ENCODE measurements around the gene SCYGR3.
"Not testable (repeated sequence)": the region's sequence is repeated elsewhere in the genome, so short reads cannot be mapped to it uniquely, and the experiment has no call there.

SCYGR3 gene

DNA sequence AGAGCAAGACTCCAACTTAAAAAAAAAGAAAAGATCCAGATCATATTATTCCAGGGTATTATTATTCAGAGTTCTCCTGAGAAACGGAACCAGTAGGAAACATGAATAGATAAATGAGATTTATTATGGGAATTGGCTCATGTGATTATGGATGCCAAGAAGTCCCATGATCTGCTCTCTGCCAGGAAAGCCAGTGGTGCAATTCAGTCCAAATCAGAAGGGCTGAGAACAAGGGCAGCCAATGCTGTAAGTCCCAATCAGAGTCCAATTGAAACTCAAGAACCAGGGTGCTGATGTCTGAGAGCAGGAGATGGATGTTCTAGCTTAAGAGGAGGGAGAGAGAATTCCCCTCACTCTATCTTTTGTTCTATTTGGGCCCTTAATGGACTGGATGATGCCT is 8.2 kb downstream of the SCYGR3 start:
- TF ChIP-seq FOXM1 (IDR thresholded peaks at IDR 0.05; ENCODE audit: borderline replicate concordance, low read depth) (no peak), CEBPB (IDR thresholded peaks at IDR 0.05) (no peak), RAD21 (IDR thresholded peaks at IDR 0.05; ENCODE audit: low read depth) (no peak), TEAD4 (IDR thresholded peaks at IDR 0.05) (no peak), ZBTB7A (IDR thresholded peaks at IDR 0.05; ENCODE audit: low read depth) (no peak), EGR1 (IDR thresholded peaks at IDR 0.05) (no peak), TAF1 (IDR thresholded peaks at IDR 0.05; ENCODE audit: low read depth) (no peak), CREB1 (IDR thresholded peaks at IDR 0.05; ENCODE audit: low read depth) (no peak), NFIC (IDR thresholded peaks at IDR 0.05) (no peak)
- TF ChIP-seq, protein P1, sequence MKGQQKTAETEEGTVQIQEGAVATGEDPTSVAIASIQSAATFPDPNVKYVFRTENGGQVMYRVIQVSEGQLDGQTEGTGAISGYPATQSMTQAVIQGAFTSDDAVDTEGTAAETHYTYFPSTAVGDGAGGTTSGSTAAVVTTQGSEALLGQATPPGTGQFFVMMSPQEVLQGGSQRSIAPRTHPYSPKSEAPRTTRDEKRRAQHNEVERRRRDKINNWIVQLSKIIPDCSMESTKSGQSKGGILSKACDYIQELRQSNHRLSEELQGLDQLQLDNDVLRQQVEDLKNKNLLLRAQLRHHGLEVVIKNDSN (IDR thresholded peaks at IDR 0.05), result no peak
- TF ChIP-seq, protein P2, sequence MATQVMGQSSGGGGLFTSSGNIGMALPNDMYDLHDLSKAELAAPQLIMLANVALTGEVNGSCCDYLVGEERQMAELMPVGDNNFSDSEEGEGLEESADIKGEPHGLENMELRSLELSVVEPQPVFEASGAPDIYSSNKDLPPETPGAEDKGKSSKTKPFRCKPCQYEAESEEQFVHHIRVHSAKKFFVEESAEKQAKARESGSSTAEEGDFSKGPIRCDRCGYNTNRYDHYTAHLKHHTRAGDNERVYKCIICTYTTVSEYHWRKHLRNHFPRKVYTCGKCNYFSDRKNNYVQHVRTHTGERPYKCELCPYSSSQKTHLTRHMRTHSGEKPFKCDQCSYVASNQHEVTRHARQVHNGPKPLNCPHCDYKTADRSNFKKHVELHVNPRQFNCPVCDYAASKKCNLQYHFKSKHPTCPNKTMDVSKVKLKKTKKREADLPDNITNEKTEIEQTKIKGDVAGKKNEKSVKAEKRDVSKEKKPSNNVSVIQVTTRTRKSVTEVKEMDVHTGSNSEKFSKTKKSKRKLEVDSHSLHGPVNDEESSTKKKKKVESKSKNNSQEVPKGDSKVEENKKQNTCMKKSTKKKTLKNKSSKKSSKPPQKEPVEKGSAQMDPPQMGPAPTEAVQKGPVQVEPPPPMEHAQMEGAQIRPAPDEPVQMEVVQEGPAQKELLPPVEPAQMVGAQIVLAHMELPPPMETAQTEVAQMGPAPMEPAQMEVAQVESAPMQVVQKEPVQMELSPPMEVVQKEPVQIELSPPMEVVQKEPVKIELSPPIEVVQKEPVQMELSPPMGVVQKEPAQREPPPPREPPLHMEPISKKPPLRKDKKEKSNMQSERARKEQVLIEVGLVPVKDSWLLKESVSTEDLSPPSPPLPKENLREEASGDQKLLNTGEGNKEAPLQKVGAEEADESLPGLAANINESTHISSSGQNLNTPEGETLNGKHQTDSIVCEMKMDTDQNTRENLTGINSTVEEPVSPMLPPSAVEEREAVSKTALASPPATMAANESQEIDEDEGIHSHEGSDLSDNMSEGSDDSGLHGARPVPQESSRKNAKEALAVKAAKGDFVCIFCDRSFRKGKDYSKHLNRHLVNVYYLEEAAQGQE (IDR thresholded peaks at IDR 0.05; ENCODE audit: low read depth), result no peak

DNA sequence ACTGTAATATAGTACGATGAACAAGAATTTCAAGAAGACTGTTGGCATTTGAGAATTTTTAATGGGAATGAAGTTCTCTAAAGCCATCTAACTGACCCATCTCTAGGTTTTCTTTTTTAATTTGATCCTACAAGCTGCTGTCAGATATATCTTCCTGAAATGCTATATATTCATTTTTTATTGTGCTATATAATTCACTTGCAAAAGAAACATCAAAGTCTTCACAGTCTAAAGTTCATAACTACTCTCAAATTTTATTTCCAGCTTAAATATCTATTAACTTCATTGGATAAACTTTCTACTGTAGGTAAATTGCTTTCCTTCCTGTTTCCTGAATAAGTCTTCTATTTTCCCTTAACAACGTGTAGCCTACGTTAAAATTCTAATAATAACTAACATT is 12.3 kb downstream of the SCYGR3 start:
- TF ChIP-seq ZBTB7A (IDR thresholded peaks at IDR 0.05; ENCODE audit: low read depth), result no peak
- no peak for TF ChIP-seq EGR1 (IDR thresholded peaks at IDR 0.05)
- TF ChIP-seq, protein P3, sequence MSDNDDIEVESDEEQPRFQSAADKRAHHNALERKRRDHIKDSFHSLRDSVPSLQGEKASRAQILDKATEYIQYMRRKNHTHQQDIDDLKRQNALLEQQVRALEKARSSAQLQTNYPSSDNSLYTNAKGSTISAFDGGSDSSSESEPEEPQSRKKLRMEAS (IDR thresholded peaks at IDR 0.05), result no peak
- TF ChIP-seq NFIC (IDR thresholded peaks at IDR 0.05), result no peak
- TF ChIP-seq YY1 (IDR thresholded peaks at IDR 0.05; ENCODE audit: low read depth), result no peak
- TF ChIP-seq RAD21 (IDR thresholded peaks at IDR 0.05; ENCODE audit: low read depth), result no peak
- TF ChIP-seq TCF12 (IDR thresholded peaks at IDR 0.05; ENCODE audit: low read depth), result no peak
- TF ChIP-seq, protein P1 (IDR thresholded peaks at IDR 0.05), result no peak
- TF ChIP-seq TEAD4 (IDR thresholded peaks at IDR 0.05), result no peak
- no peak for TF ChIP-seq EP300 (IDR thresholded peaks at IDR 0.05; ENCODE audit: borderline replicate concordance)
- TF ChIP-seq TAF1 (IDR thresholded peaks at IDR 0.05; ENCODE audit: low read depth), result no peak
- TF ChIP-seq, protein P2 (IDR thresholded peaks at IDR 0.05; ENCODE audit: low read depth), result no peak
- no peak for TF ChIP-seq CEBPB (IDR thresholded peaks at IDR 0.05)
- no peak for TF ChIP-seq FOXM1 (IDR thresholded peaks at IDR 0.05; ENCODE audit: borderline replicate concordance, low read depth)
- no peak for TF ChIP-seq CREB1 (IDR thresholded peaks at IDR 0.05; ENCODE audit: low read depth)

DNA sequence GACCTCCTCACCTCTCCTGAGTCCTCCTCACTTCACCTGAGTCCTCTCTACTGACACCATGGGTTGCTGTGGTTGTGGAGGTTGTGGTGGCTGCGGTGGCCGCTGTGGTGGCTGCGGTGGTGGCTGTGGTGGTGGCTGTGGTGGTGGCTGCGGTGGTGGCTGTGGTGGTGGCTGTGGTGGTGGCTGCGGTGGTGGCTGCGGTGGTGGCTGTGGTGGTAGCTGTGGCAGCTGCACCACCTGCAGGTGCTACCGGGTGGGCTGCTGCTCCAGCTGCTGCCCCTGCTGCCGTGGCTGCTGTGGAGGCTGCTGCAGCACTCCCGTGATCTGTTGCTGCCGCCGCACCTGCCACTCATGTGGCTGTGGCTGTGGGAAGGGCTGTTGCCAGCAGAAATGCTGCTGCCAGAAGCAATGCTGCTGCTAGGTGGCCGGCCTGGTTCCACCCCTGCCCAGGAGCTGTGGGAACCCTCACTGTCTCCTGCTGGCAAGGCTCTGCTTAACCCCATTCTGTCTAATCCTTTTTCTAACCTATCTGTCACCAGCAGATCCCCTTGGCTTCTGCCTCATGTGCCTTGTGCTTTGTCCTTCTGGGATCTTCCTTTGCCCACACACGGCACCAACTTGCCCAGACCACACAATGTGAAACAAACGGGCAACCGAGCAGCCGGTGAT is 15.7 kb downstream of the SCYGR3 start, which contains the start of gene SCYGR2:
TSS of gene SCYGR2 (plus strand) at position 59 of the 669 bp plus-strand sequence. CDS start at position 59, 0 bp downstream.
- not testable (repeated sequence) for TF ChIP-seq RAD21 (IDR thresholded peaks at IDR 0.05; ENCODE audit: low read depth); ZBTB7A (IDR thresholded peaks at IDR 0.05; ENCODE audit: low read depth); NFIC (IDR thresholded peaks at IDR 0.05)

DNA sequence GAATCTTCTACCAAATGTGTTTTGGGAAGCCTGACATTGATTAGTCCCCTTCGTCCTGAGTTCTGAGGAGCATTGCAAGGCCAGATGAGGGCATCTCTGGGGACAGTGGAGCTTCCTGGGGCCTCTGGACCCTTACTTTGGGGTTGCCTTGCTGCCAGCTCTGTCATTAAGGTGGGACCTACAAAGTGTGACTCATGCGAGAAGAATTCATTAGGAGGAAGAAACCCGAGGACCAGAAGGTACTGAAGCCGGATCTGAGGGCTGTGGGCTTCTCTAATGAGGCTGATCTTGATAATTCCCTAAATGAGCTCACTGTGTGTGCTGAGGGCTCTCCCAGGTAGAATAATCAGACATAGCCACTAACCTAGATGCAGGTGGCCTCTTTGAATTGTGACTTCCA is 16.6 kb downstream of the SCYGR3 start:
- TF ChIP-seq, protein P2 (IDR thresholded peaks at IDR 0.05; ENCODE audit: low read depth), result no peak
- TF ChIP-seq YY1 (IDR thresholded peaks at IDR 0.05; ENCODE audit: low read depth) (no peak), TAF1 (IDR thresholded peaks at IDR 0.05; ENCODE audit: low read depth) (no peak), CEBPB (IDR thresholded peaks at IDR 0.05) (no peak), NFIC (IDR thresholded peaks at IDR 0.05) (no peak), ZBTB7A (IDR thresholded peaks at IDR 0.05; ENCODE audit: low read depth) (no peak), EGR1 (IDR thresholded peaks at IDR 0.05) (no peak), TCF12 (IDR thresholded peaks at IDR 0.05; ENCODE audit: low read depth) (no peak), RAD21 (IDR thresholded peaks at IDR 0.05; ENCODE audit: low read depth) (no peak), TEAD4 (IDR thresholded peaks at IDR 0.05) (no peak)
